Progenitor cell of endocrine pancreas (in vitro differentiated cells): ENCODE measurements around the gene UNC119. TPM values are rescaled to one million over a fixed set of nuclear protein-coding genes. Genes with fewer than 3 reads are reported as not detected.
A peak's percentile ranks its signal among the peaks of the same experiment; 100 is the strongest.

Source experiments
- DNase-seq: peaks from one replicate; pipeline ENCODE4 v3.0.0; 2021; ENCODE audit warnings: low spot score; ENCODE audit not compliant: unreplicated experiment
- H3K27ac Mint-ChIP-seq: 2 replicates; pipeline ENCODE4 v1.8.0; 2021; ENCODE audit warnings: mild to moderate bottlenecking, moderate library complexity, mixed read lengths
- H3K27me3 Mint-ChIP-seq: 2 replicates; pipeline ENCODE4 v1.8.0; 2021; ENCODE audit warnings: mixed read lengths
- H3K36me3 Mint-ChIP-seq: 2 replicates; pipeline ENCODE4 v1.8.0; 2022; ENCODE audit warnings: mixed read lengths; ENCODE audit not compliant: insufficient read depth
- H3K4me1 Mint-ChIP-seq: 2 replicates; pipeline ENCODE4 v1.8.0; 2021; ENCODE audit warnings: low read depth, mixed read lengths
- H3K4me3 Mint-ChIP-seq: 2 replicates; pipeline ENCODE4 v1.8.0; 2021; ENCODE audit warnings: low read depth, mild to moderate bottlenecking, moderate library complexity, mixed read lengths
- H3K9me3 Mint-ChIP-seq: 2 replicates; pipeline ENCODE4 v1.8.0; 2021; ENCODE audit warnings: low read depth, mixed read lengths
- CTCF ChIP-seq: fragments of 200-600 bp; sonication (generic); IDR thresholded peaks from one replicate; pipeline ENCODE4 v1.5.0; 2021; ENCODE audit warnings: antibody characterized with exemption, mild to moderate bottlenecking; ENCODE audit not compliant: unreplicated experiment
- total RNA-seq: library from RNA; stranded (reverse); gene quantifications from 2 replicates; pipeline ENCODE4 v1.2.1, GENCODE V29; 2021

Gene UNC119
- total RNA-seq, 1 donor from 2014 or later = 46.7 TPM

- no peaks in the 10 kb centered on the region for H3K9me3 Mint-ChIP-seq
- peaks cover 15% of the 10 kb centered on the region for H3K27me3 Mint-ChIP-seq
- no peak overlapping the region for H3K27ac Mint-ChIP-seq
- TF ChIP-seq CTCF = no peak
- no peak overlapping the region for H3K4me3 Mint-ChIP-seq
- peaks cover 6% of the 10 kb centered on the region for H3K36me3 Mint-ChIP-seq
- no peak for DNase-seq
- H3K4me1 Mint-ChIP-seq = peaks cover 13% of the 10 kb centered on the region
These were observed 22.8 kb upstream of the UNC119 start for GRCh38 chr17:28575126-28575795.

- no peaks in the 10 kb centered on the region for H3K9me3 Mint-ChIP-seq
- peak; percentile 22 for TF ChIP-seq CTCF
- H3K4me3 Mint-ChIP-seq = no peak overlapping the region
- no peak for DNase-seq
- peaks cover 20% of the 10 kb centered on the region for H3K4me1 Mint-ChIP-seq
- peaks cover 5% of the 10 kb centered on the region for H3K36me3 Mint-ChIP-seq
- H3K27me3 Mint-ChIP-seq = peaks cover 15% of the 10 kb centered on the region
- H3K27ac Mint-ChIP-seq = no peak overlapping the region
These were observed 22.1 kb upstream of the UNC119 start for GRCh38 chr17:28574526-28574925.

- Mint-ChIP-seq H3K9me3 (no peaks in the 10 kb centered on the region), H3K27me3 (peaks cover 15% of the 10 kb centered on the region), H3K27ac (no peak overlapping the region), H3K36me3 (peaks cover 4% of the 10 kb centered on the region), H3K4me3 (no peak overlapping the region), H3K4me1 (peaks cover 22% of the 10 kb centered on the region)
- no peak for DNase-seq
- no peak for TF ChIP-seq CTCF
These were observed 21.6 kb upstream of the UNC119 start for GRCh38 chr17:28573966-28574480.

GRCh38 chr17:28573521-28573920 lies 21.1 kb upstream of the UNC119 start:
- H3K36me3 Mint-ChIP-seq = peaks cover 3% of the 10 kb centered on the region
- no peak overlapping the region for H3K4me3 Mint-ChIP-seq
- H3K4me1 Mint-ChIP-seq = peaks cover 22% of the 10 kb centered on the region
- DNase-seq = no peak
- H3K27me3 Mint-ChIP-seq = peaks cover 15% of the 10 kb centered on the region
- no peak overlapping the region for H3K27ac Mint-ChIP-seq
- no peak for TF ChIP-seq CTCF
- H3K9me3 Mint-ChIP-seq = no peaks in the 10 kb centered on the region

- H3K4me3 Mint-ChIP-seq = no peak overlapping the region
- no peak for DNase-seq
- no peak for TF ChIP-seq CTCF
These were observed 20.6 kb upstream of the UNC119 start for GRCh38 chr17:28573040-28573380.

More at GRCh38 chr17:28573040-28573380, 20.6 kb upstream of the UNC119 start:
- Mint-ChIP-seq H3K27ac (no peak overlapping the region), H3K36me3 (peaks cover 3% of the 10 kb centered on the region), H3K27me3 (peaks cover 15% of the 10 kb centered on the region), H3K4me1 (peaks cover 22% of the 10 kb centered on the region), H3K9me3 (no peaks in the 10 kb centered on the region)
